ENCODE results near the gene DACT3. TPM values are rescaled to one million over a fixed set of nuclear protein-coding genes. Genes with fewer than 3 reads are reported as not detected.
A peak's percentile ranks its signal among the peaks of the same experiment; 100 is the strongest.

The DACT3 gene
- total RNA-seq, 1 donor from 2014 or later, result 55.1 TPM

GRCh38 chr19:46659151-46660007 lies 1.6 kb downstream of the DACT3 start:
- peak; percentile 70 for DNase-seq
- H3K27ac Mint-ChIP-seq (ENCODE audit: unreplicated experiment), result peak overlapping the region; percentile 75
- peaks cover 2% of the 10 kb centered on the region for H3K9me3 Mint-ChIP-seq (ENCODE audit: unreplicated experiment)
- H3K4me3 Mint-ChIP-seq (ENCODE audit: unreplicated experiment), result peak overlapping the region; percentile 99
- no peak for TF ChIP-seq CTCF (IDR thresholded peaks at IDR 0.05; ENCODE audit: partially characterized antibody, unreplicated experiment)
- H3K36me3 Mint-ChIP-seq (ENCODE audit: unreplicated experiment), result peaks cover 4% of the 10 kb centered on the region
- no peaks in the 10 kb centered on the region for H3K27me3 Mint-ChIP-seq (ENCODE audit: unreplicated experiment)
- H3K4me1 Mint-ChIP-seq (ENCODE audit: low read depth, unreplicated experiment), result peaks cover 7% of the 10 kb centered on the region

GRCh38 chr19:46656541-46656940 lies 4.4 kb downstream of the DACT3 start:
- Mint-ChIP-seq H3K27me3 (ENCODE audit: unreplicated experiment) (peaks cover 2% of the 10 kb centered on the region), H3K4me3 (ENCODE audit: unreplicated experiment) (no peak overlapping the region), H3K36me3 (ENCODE audit: unreplicated experiment) (peaks cover 4% of the 10 kb centered on the region), H3K4me1 (ENCODE audit: low read depth, unreplicated experiment) (peaks cover 4% of the 10 kb centered on the region), H3K9me3 (ENCODE audit: unreplicated experiment) (peaks cover 2% of the 10 kb centered on the region), H3K27ac (ENCODE audit: unreplicated experiment) (no peak overlapping the region)
- no peak for TF ChIP-seq CTCF (IDR thresholded peaks at IDR 0.05; ENCODE audit: partially characterized antibody, unreplicated experiment)
- DNase-seq, result no peak

GRCh38 chr19:46654621-46655152 lies 6.3 kb downstream of the DACT3 start:
- TF ChIP-seq CTCF (IDR thresholded peaks at IDR 0.05; ENCODE audit: partially characterized antibody, unreplicated experiment), result no peak
- Mint-ChIP-seq H3K9me3 (ENCODE audit: unreplicated experiment) (peaks cover 4% of the 10 kb centered on the region), H3K27me3 (ENCODE audit: unreplicated experiment) (peaks cover 8% of the 10 kb centered on the region), H3K4me1 (ENCODE audit: low read depth, unreplicated experiment) (peaks cover 3% of the 10 kb centered on the region), H3K4me3 (ENCODE audit: unreplicated experiment) (peak overlapping the region; percentile 44), H3K27ac (ENCODE audit: unreplicated experiment) (peak overlapping the region; percentile 31), H3K36me3 (ENCODE audit: unreplicated experiment) (peaks cover 11% of the 10 kb centered on the region)
- DNase-seq, result no peak

GRCh38 chr19:46650445-46650844 lies 10.5 kb downstream of the DACT3 start:
- Mint-ChIP-seq H3K36me3 (ENCODE audit: unreplicated experiment) (peaks cover 28% of the 10 kb centered on the region), H3K9me3 (ENCODE audit: unreplicated experiment) (peaks cover 8% of the 10 kb centered on the region), H3K4me1 (ENCODE audit: low read depth, unreplicated experiment) (peaks cover 3% of the 10 kb centered on the region), H3K4me3 (ENCODE audit: unreplicated experiment) (peak overlapping the region; percentile 68), H3K27ac (ENCODE audit: unreplicated experiment) (no peak overlapping the region), H3K27me3 (ENCODE audit: unreplicated experiment) (peaks cover 20% of the 10 kb centered on the region)
- TF ChIP-seq CTCF (IDR thresholded peaks at IDR 0.05; ENCODE audit: partially characterized antibody, unreplicated experiment), result no peak
- no peak for DNase-seq

Data from glutamatergic neuron (in vitro differentiated cells).